Measurements from ENCODE around the gene KIF21A.

- no peak for TF ChIP-seq CTCF (IDR thresholded peaks at IDR 0.05)
- TF ChIP-seq POLR2A (IDR thresholded peaks at IDR 0.05) = no peak
Measured at GRCh38 chr12:39327965-39328364, 115.0 kb downstream of the KIF21A start.
